OCI-LY3 (cell line): ENCODE measurements around the gene HMOX1.

ENCODE experiments used
- H2AFZ ChIP-seq: fragments of 200-600, 300-600 bp; shearing (Covaris generic); 2 replicates; pipeline ENCODE4 v1.6.0; 2014; ENCODE audit warnings: antibody characterized with exemption, low read depth, low read length
- H3K27ac ChIP-seq: fragments of 200-600, 300-600 bp; sonication (generic); 2 replicates; pipeline ENCODE4 v1.5.1; 2014; ENCODE audit warnings: mild to moderate bottlenecking, low read length, moderate library complexity, mixed read lengths
- H3K27me3 ChIP-seq: fragments of 200-600, 300-600 bp; sonication (generic); 2 replicates; pipeline ENCODE4 v1.6.1; 2014; ENCODE audit warnings: low read depth, low read length, mixed read lengths
- H3K36me3 ChIP-seq: fragments of 200-600, 300-600 bp; sonication (generic); replicated peaks from 2 replicates; pipeline ENCODE3; 2014; ENCODE audit warnings: low read depth, low read length, mixed read lengths
- H3K4me1 ChIP-seq: fragments of 300-600, 200-600 bp; sonication (generic); 2 replicates; pipeline ENCODE4 v1.6.1; 2014; ENCODE audit warnings: low read length, mixed read lengths
- H3K4me2 ChIP-seq: fragments of 200-600, 300-600 bp; sonication (generic); 2 replicates; pipeline ENCODE4 v1.6.1; 2014; ENCODE audit warnings: low read length, mixed read lengths
- H3K4me3 ChIP-seq: fragments of 300-600, 200-600 bp; sonication (generic); 2 replicates; pipeline ENCODE4 v1.5.1; 2014; ENCODE audit warnings: antibody characterized with exemption, mild to moderate bottlenecking, low read length, moderate library complexity
- H3K79me2 ChIP-seq: fragments of 300-600, 200-600 bp; shearing (Covaris generic); 2 replicates; pipeline ENCODE4 v1.6.1; 2014; ENCODE audit warnings: mild to moderate bottlenecking, low read length, mixed read lengths
- H3K9ac ChIP-seq: fragments of 300-600, 200-600 bp; shearing (Covaris generic); 2 replicates; pipeline ENCODE4 v1.6.0; 2014; ENCODE audit warnings: mild to moderate bottlenecking, low read length, moderate library complexity
- H3K9me3 ChIP-seq: fragments of 200-600, 300-600 bp; shearing (Covaris generic); 2 replicates; pipeline ENCODE4 v1.6.1; 2014; ENCODE audit warnings: low read length, mixed read lengths; ENCODE audit not compliant: insufficient read depth
- H4K20me1 ChIP-seq: fragments of 200-600, 300-600 bp; sonication (generic); 2 replicates; pipeline ENCODE4 v1.6.1; 2016; ENCODE audit warnings: low read length, mixed read lengths; ENCODE audit not compliant: insufficient read depth
- CTCF ChIP-seq: fragments of 200-600, 300-600 bp; sonication (generic); IDR thresholded peaks from 2 replicates; pipeline ENCODE4 v1.5.1; 2014; ENCODE audit warnings: antibody characterized with exemption, low read length, low read depth
- EZH2phosphoT487 ChIP-seq: fragments of 200-600 bp; shearing (Covaris generic); IDR thresholded peaks from 2 replicates; pipeline ENCODE4 v1.6.1; 2018; ENCODE audit warnings: antibody characterized with exemption, mixed run types, low read depth

The HMOX1 gene

DNA sequence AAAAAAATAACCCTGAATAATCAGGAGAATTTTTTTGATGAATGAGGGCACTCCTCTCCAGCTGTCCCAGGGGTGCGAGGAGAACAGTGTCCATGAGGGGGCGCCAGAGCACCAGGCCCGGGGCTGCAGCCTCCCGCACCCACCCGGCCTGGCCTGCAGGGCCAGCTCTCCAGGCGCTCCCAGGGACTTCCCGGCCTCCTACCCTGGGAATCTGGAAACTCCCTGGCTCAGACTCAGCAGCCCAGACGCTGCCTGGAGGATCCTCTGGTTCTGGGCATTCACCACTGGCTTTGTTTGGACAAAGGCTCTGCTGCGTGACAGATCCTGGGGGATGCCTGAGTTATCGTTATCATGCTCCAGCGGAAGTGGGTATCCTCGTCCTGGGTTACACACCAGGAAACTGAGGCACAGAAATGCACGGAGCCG lies 50.0 kb downstream of the HMOX1 start:
- Histone ChIP-seq H3K4me1 (no peaks in the 10 kb centered on the region), H3K36me3 (peaks cover 77% of the 10 kb centered on the region), H3K4me2 (no peak overlapping the region), H3K9me3 (no peaks in the 10 kb centered on the region), H3K27ac (no peak overlapping the region), H3K4me3 (no peak overlapping the region), H3K9ac (no peak overlapping the region), H3K27me3 (no peaks in the 10 kb centered on the region), H2AFZ (no peak overlapping the region), H3K79me2 (peaks cover 28% of the 10 kb centered on the region), H4K20me1 (peaks cover 60% of the 10 kb centered on the region)
- TF ChIP-seq EZH2phosphoT487 (no peak), CTCF (peak; percentile 61)

GRCh38 chr22:35431483-35432227 lies 50.8 kb downstream of the HMOX1 start:
- no peak for TF ChIP-seq EZH2phosphoT487
- TF ChIP-seq CTCF: no peak
- Histone ChIP-seq H2AFZ (no peak overlapping the region), H3K27ac (no peak overlapping the region), H3K9me3 (no peaks in the 10 kb centered on the region), H3K4me1 (no peaks in the 10 kb centered on the region), H3K4me2 (no peak overlapping the region), H3K9ac (no peak overlapping the region), H3K79me2 (peaks cover 21% of the 10 kb centered on the region; the same call in 1 of the 2 replicates), H4K20me1 (peaks cover 59% of the 10 kb centered on the region), H3K4me3 (no peak overlapping the region), H3K27me3 (no peaks in the 10 kb centered on the region), H3K36me3 (peaks cover 75% of the 10 kb centered on the region)

- peaks cover 77% of the 10 kb centered on the region for H3K36me3 ChIP-seq
- H3K4me3 ChIP-seq: no peak overlapping the region
- TF ChIP-seq CTCF: no peak
- no peak for TF ChIP-seq EZH2phosphoT487
- H2AFZ ChIP-seq: no peak overlapping the region
- H3K9ac ChIP-seq: no peak overlapping the region
- no peaks in the 10 kb centered on the region for H3K27me3 ChIP-seq
- peaks cover 17% of the 10 kb centered on the region; the same call in 1 of the 2 replicates for H3K79me2 ChIP-seq
- no peak overlapping the region for H3K27ac ChIP-seq
- H4K20me1 ChIP-seq: peaks cover 62% of the 10 kb centered on the region
- H3K9me3 ChIP-seq: no peaks in the 10 kb centered on the region
- H3K4me2 ChIP-seq: no peak overlapping the region
- no peaks in the 10 kb centered on the region for H3K4me1 ChIP-seq
These were observed 51.5 kb downstream of the HMOX1 start for GRCh38 chr22:35432228-35432905.

GRCh38 chr22:35434061-35434710 lies 53.3 kb downstream of the HMOX1 start:
- Histone ChIP-seq H3K79me2 (peaks cover 14% of the 10 kb centered on the region; the same call in 1 of the 2 replicates), H3K9me3 (no peaks in the 10 kb centered on the region), H3K4me3 (no peak overlapping the region), H3K4me1 (no peaks in the 10 kb centered on the region), H2AFZ (no peak overlapping the region), H3K4me2 (no peak overlapping the region), H3K36me3 (peaks cover 70% of the 10 kb centered on the region), H3K27ac (no peak overlapping the region), H4K20me1 (peaks cover 58% of the 10 kb centered on the region), H3K27me3 (no peaks in the 10 kb centered on the region), H3K9ac (no peak overlapping the region)
- TF ChIP-seq EZH2phosphoT487 (no peak), CTCF (no peak)
